Measurements from ENCODE around the gene PTPRM. TPM values are rescaled to one million over a fixed set of nuclear protein-coding genes. Genes with fewer than 3 reads are reported as not detected.

PTPRM gene
- total RNA-seq, 1 donor from 2014 or later: 257 TPM

- H3K9me3 ChIP-seq: no peaks in the 10 kb centered on the region
- DNase-seq (ENCODE audit: low spot score in 2 of 2): no peak
- intact Hi-C loops (cut with DNase I): no loop called here
- H3K27ac ChIP-seq: no peak overlapping the region
- no peaks in the 10 kb centered on the region for H3K27me3 ChIP-seq
- peaks cover 0 to 13% of the 10 kb centered on the region in 2 donors for H3K4me1 ChIP-seq
- TF ChIP-seq, protein P1, sequence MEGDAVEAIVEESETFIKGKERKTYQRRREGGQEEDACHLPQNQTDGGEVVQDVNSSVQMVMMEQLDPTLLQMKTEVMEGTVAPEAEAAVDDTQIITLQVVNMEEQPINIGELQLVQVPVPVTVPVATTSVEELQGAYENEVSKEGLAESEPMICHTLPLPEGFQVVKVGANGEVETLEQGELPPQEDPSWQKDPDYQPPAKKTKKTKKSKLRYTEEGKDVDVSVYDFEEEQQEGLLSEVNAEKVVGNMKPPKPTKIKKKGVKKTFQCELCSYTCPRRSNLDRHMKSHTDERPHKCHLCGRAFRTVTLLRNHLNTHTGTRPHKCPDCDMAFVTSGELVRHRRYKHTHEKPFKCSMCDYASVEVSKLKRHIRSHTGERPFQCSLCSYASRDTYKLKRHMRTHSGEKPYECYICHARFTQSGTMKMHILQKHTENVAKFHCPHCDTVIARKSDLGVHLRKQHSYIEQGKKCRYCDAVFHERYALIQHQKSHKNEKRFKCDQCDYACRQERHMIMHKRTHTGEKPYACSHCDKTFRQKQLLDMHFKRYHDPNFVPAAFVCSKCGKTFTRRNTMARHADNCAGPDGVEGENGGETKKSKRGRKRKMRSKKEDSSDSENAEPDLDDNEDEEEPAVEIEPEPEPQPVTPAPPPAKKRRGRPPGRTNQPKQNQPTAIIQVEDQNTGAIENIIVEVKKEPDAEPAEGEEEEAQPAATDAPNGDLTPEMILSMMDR (IDR thresholded peaks at IDR 0.05): no peak
- H3K4me3 ChIP-seq: no peak overlapping the region
- H3K36me3 ChIP-seq: no peaks in the 10 kb centered on the region
These were observed 48.7 kb downstream of the PTPRM start for GRCh38 chr18:7615840-7616239.

GRCh38 chr18:7616661-7617060 is 49.5 kb downstream of the PTPRM start:
- no peaks in the 10 kb centered on the region for H3K27me3 ChIP-seq
- no peaks in the 10 kb centered on the region for H3K9me3 ChIP-seq
- peaks cover 0 to 13% of the 10 kb centered on the region in 2 donors for H3K4me1 ChIP-seq
- H3K4me3 ChIP-seq: no peak overlapping the region
- intact Hi-C loops (cut with DNase I): no loop called here
- DNase-seq (ENCODE audit: low spot score in 2 of 2): no peak
- TF ChIP-seq, protein P1 (IDR thresholded peaks at IDR 0.05): no peak
- no peaks in the 10 kb centered on the region for H3K36me3 ChIP-seq
- peak overlapping the region in 1 of 2 donors; percentile 36 for H3K27ac ChIP-seq

DNA sequence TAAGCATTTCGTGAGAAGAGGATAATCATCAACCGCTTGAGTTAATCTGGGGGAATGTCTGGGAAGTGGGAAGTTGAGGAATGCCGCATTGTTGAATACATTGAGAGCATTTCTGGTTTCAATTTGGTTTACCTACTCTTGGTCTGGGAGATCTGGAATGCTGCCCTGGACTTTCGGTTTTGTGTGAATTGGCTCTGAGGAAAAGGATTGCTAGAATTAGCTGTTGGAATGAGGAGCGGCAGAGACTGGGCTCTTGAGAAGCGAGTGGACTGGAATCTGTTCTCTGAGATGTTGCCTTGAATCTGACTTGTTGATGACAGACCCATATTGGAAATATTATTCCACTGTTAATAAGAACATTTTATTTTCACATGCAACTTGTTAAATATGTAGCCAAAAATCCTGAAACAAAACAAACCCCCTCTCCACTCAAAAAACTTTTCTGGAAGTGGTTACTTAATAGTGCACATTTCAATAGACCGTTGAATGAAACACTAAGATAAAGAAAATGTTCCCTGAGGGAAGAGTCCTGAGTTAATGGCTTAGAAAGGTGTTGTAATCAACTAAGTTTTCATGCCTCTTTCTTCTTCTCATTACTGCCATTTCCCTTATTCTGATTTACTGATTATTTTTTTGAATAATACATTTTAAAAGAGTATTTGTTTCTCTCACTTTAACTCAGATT is 50.8 kb downstream of the PTPRM start:
- Histone ChIP-seq H3K4me1 (peaks cover 0 to 13% of the 10 kb centered on the region in 2 donors), H3K4me3 (peak overlapping the region in 1 of 2 donors; percentile 45), H3K9me3 (no peaks in the 10 kb centered on the region), H3K27me3 (no peaks in the 10 kb centered on the region), H3K27ac (peak overlapping the region; percentile 62 to 63), H3K36me3 (no peaks in the 10 kb centered on the region)
- DNase-seq (ENCODE audit: low spot score in 2 of 2): no peak
- TF ChIP-seq, protein P1 (IDR thresholded peaks at IDR 0.05): no peak
- intact Hi-C loops (cut with DNase I): loop anchor here (2.0 kb wide), 1 partner anchor 51 kb away; the partner anchor contains the start of gene PTPRM

- TF ChIP-seq, protein P1 (IDR thresholded peaks at IDR 0.05): no peak
- Histone ChIP-seq H3K4me3 (peak overlapping the region in 1 of 2 donors; percentile 40), H3K9me3 (no peaks in the 10 kb centered on the region), H3K27ac (peak overlapping the region; percentile 23 to 58), H3K4me1 (peaks cover 0 to 16% of the 10 kb centered on the region in 2 donors), H3K36me3 (no peaks in the 10 kb centered on the region), H3K27me3 (no peaks in the 10 kb centered on the region)
- no peak for DNase-seq (ENCODE audit: low spot score in 2 of 2)
- intact Hi-C loops (cut with DNase I): loop anchor here (2.0 kb wide), 1 partner anchor 52 kb away; the partner anchor contains the start of gene PTPRM
These were observed 51.9 kb downstream of the PTPRM start for GRCh38 chr18:7618891-7619442.

DNA sequence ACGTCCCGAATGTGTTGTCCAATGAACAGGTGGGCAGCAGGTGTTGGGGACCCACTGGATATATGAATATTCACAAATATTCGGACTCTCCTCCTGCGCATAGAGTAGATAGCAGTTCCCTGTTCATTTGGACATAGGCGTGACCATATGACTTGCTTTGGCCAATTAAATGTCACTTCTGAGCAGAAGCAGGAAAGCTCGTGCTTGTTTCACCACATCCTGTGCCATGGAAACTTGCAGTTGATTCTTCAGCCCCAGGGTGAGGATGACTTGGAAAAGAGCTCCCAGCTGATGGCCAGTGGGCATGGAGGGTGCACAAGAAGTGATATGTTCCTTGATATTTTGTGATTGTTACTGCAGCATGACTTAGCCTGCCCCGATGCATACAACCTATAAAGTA is 52.6 kb downstream of the PTPRM start:
- TF ChIP-seq, protein P1 (IDR thresholded peaks at IDR 0.05): no peak
- H3K9me3 ChIP-seq: no peaks in the 10 kb centered on the region
- H3K4me1 ChIP-seq: peaks cover 0 to 21% of the 10 kb centered on the region in 2 donors
- intact Hi-C loops (cut with DNase I): loop anchor here (2.0 kb wide), 1 partner anchor 53 kb away; the partner anchor contains the start of gene PTPRM
- peak overlapping the region; percentile 23 to 58 for H3K27ac ChIP-seq
- no peaks in the 10 kb centered on the region for H3K36me3 ChIP-seq
- peak overlapping the region in 1 of 2 donors; percentile 40 for H3K4me3 ChIP-seq
- H3K27me3 ChIP-seq: no peaks in the 10 kb centered on the region
- no peak for DNase-seq (ENCODE audit: low spot score in 2 of 2)

Measured in ascending aorta (tissue), 2 donors.